A549 (cell line): ENCODE data around the gene CELF2.

ENCODE experiments used
- CEBPB ChIP-seq, 2 experiments: fragments of >200 bp in 1 of 2; sonication (Bioruptor Twin) in 1 of 2; formaldehyde crosslinking in 1 of 2; IDR thresholded peaks; 2 replicates each; pipeline ENCODE4 v1.6.1; 2012 to 2016
- EP300 ChIP-seq, 2 experiments: fragments of >200 bp; sonication (Bioruptor Twin); formaldehyde crosslinking; IDR thresholded peaks; 2 replicates in 1 of 2; 3 replicates in 1 of 2; pipeline ENCODE4 v1.6.1; 2016 to 2017
- JUN ChIP-seq, 2 experiments: fragments of >200 bp; sonication (Bioruptor Twin); formaldehyde crosslinking; IDR thresholded peaks; 2 replicates in 1 of 2; 3 replicates in 1 of 2; pipeline ENCODE4 v1.6.1; 2016 to 2017
- JUNB ChIP-seq: fragments of >200 bp; sonication (Bioruptor Twin); formaldehyde crosslinking; IDR thresholded peaks from 2 replicates; pipeline ENCODE4 v1.6.1; 2016
- MAFK ChIP-seq: fragments of 450-650 bp; IDR thresholded peaks from 2 replicates; pipeline ENCODE4 v1.6.1; 2014; ENCODE audit not compliant: partially characterized antibody
- MYC ChIP-seq: IDR thresholded peaks from 2 replicates; pipeline ENCODE4 v1.6.1; 2012; ENCODE audit warnings: mild to moderate bottlenecking, inconsistent platforms, low read length, improper control_type of control experiment, borderline replicate concordance
- NR3C1 ChIP-seq: fragments of >200 bp; sonication (Bioruptor Twin); formaldehyde crosslinking; IDR thresholded peaks from 3 replicates; pipeline ENCODE4 v1.6.1; 2017
- ZFP36 ChIP-seq: fragments of 450-650 bp; IDR thresholded peaks from 2 replicates; pipeline ENCODE4 v1.6.1; 2014; ENCODE audit warnings: borderline replicate concordance; ENCODE audit not compliant: partially characterized antibody
- TF ChIP-seq, protein P1 (sequence below): fragments of >200 bp; sonication (Bioruptor Twin); formaldehyde crosslinking; IDR thresholded peaks from 3 replicates; pipeline ENCODE4 v1.5.1; 2016
- TF ChIP-seq, protein P2 (sequence below): fragments of 200-600 bp; sonication (generic); IDR thresholded peaks from 2 replicates; pipeline ENCODE4 v1.6.1; 2016; ENCODE audit warnings: antibody characterized with exemption, mild to moderate bottlenecking, moderate library complexity
- TF ChIP-seq, protein P3 (sequence below): fragments of 250-450 bp; sonication (Bioruptor Pico); IDR thresholded peaks from 2 replicates; pipeline ENCODE4 v1.5.0; 2021; ENCODE audit warnings: mild to moderate bottlenecking, moderate library complexity, borderline replicate concordance
- TF ChIP-seq, protein P4 (sequence below): IDR thresholded peaks from 2 replicates; pipeline ENCODE4 v1.6.1; 2012; ENCODE audit warnings: low read depth, borderline replicate concordance

DNA sequence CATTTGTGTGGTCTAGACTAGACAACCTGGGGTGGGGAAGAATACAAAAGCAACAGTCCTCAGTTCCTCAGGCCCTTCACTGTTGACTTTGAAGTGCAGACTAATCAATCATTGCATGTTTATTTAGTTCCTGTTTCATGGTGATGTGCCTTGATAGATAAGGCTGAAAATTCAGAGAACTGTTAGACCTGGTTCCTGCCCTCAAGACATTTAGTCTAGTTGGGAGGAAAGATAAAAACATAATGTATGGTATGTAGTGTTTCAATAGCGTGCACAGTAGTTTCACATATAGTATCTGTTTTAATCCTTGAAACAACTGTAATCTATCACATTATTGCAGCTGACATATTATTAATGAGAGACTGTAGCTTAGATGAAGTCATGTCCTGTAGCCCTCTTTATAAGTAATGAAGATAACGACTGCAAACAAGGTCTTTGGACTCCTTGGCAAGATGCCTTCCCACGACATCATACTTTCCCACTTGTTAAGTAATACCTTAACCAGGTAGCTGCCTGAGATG, 124.0 kb downstream of the CELF2 start:
- TF ChIP-seq, protein P1, sequence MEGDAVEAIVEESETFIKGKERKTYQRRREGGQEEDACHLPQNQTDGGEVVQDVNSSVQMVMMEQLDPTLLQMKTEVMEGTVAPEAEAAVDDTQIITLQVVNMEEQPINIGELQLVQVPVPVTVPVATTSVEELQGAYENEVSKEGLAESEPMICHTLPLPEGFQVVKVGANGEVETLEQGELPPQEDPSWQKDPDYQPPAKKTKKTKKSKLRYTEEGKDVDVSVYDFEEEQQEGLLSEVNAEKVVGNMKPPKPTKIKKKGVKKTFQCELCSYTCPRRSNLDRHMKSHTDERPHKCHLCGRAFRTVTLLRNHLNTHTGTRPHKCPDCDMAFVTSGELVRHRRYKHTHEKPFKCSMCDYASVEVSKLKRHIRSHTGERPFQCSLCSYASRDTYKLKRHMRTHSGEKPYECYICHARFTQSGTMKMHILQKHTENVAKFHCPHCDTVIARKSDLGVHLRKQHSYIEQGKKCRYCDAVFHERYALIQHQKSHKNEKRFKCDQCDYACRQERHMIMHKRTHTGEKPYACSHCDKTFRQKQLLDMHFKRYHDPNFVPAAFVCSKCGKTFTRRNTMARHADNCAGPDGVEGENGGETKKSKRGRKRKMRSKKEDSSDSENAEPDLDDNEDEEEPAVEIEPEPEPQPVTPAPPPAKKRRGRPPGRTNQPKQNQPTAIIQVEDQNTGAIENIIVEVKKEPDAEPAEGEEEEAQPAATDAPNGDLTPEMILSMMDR, result no peak
- TF ChIP-seq MAFK (no peak), JUN (IDR thresholded peaks at IDR 0.05) (no peak), JUNB (no peak), EP300 (IDR thresholded peaks at IDR 0.05) (no peak), NR3C1 (no peak), CEBPB (IDR thresholded peaks at IDR 0.05) (no peak), ZFP36 (no peak), MYC (no peak)
- TF ChIP-seq, protein P2, sequence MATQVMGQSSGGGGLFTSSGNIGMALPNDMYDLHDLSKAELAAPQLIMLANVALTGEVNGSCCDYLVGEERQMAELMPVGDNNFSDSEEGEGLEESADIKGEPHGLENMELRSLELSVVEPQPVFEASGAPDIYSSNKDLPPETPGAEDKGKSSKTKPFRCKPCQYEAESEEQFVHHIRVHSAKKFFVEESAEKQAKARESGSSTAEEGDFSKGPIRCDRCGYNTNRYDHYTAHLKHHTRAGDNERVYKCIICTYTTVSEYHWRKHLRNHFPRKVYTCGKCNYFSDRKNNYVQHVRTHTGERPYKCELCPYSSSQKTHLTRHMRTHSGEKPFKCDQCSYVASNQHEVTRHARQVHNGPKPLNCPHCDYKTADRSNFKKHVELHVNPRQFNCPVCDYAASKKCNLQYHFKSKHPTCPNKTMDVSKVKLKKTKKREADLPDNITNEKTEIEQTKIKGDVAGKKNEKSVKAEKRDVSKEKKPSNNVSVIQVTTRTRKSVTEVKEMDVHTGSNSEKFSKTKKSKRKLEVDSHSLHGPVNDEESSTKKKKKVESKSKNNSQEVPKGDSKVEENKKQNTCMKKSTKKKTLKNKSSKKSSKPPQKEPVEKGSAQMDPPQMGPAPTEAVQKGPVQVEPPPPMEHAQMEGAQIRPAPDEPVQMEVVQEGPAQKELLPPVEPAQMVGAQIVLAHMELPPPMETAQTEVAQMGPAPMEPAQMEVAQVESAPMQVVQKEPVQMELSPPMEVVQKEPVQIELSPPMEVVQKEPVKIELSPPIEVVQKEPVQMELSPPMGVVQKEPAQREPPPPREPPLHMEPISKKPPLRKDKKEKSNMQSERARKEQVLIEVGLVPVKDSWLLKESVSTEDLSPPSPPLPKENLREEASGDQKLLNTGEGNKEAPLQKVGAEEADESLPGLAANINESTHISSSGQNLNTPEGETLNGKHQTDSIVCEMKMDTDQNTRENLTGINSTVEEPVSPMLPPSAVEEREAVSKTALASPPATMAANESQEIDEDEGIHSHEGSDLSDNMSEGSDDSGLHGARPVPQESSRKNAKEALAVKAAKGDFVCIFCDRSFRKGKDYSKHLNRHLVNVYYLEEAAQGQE, result no peak
- TF ChIP-seq, protein P3, sequence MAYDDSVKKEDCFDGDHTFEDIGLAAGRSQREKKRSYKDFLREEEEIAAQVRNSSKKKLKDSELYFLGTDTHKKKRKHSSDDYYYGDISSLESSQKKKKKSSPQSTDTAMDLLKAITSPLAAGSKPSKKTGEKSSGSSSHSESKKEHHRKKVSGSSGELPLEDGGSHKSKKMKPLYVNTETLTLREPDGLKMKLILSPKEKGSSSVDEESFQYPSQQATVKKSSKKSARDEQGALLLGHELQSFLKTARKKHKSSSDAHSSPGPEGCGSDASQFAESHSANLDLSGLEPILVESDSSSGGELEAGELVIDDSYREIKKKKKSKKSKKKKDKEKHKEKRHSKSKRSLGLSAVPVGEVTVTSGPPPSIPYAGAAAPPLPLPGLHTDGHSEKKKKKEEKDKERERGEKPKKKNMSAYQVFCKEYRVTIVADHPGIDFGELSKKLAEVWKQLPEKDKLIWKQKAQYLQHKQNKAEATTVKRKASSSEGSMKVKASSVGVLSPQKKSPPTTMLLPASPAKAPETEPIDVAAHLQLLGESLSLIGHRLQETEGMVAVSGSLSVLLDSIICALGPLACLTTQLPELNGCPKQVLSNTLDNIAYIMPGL (CRISPR knock-in tag), result no peak
- TF ChIP-seq, protein P4, sequence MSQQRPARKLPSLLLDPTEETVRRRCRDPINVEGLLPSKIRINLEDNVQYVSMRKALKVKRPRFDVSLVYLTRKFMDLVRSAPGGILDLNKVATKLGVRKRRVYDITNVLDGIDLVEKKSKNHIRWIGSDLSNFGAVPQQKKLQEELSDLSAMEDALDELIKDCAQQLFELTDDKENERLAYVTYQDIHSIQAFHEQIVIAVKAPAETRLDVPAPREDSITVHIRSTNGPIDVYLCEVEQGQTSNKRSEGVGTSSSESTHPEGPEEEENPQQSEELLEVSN, result no peak
